ENCODE results near the gene TUFT1. TPM values are rescaled to one million over a fixed set of nuclear protein-coding genes. Genes with fewer than 3 reads are reported as not detected.

The TUFT1 gene
- polyA plus RNA-seq, 1 donor from 2014 or later, result 25.8 TPM

- no peaks in the 10 kb centered on the region for H3K79me2 ChIP-seq (replicated peaks; ENCODE audit: insufficient read depth, low read length)
- no peak overlapping the region for H3K27ac ChIP-seq (ENCODE audit: low read length)
- H3K27me3 ChIP-seq (ENCODE audit: insufficient read depth, low read depth, low read length), result no peaks in the 10 kb centered on the region
- no peak overlapping the region for H3K9ac ChIP-seq (ENCODE audit: low read length)
- no peak overlapping the region for H2AFZ ChIP-seq (ENCODE audit: low read depth, low read length)
- no peaks in the 10 kb centered on the region for H3K9me3 ChIP-seq (ENCODE audit: low read length)
- no peak overlapping the region for H3K4me3 ChIP-seq (ENCODE audit: low read length)
- no peaks in the 10 kb centered on the region for H3F3A ChIP-seq (ENCODE audit: insufficient read depth, low read length, poor library complexity, severe bottlenecking)
- H3K36me3 ChIP-seq (ENCODE audit: insufficient read depth, low read length), result no peaks in the 10 kb centered on the region
- H4K20me1 ChIP-seq (ENCODE audit: insufficient read depth), result no peaks in the 10 kb centered on the region
- H3K4me2 ChIP-seq (ENCODE audit: low read length), result no peak overlapping the region
- TF ChIP-seq POLR2AphosphoS5 (IDR thresholded peaks at IDR 0.05) (no peak), RAD21 (conservative IDR thresholded peaks at IDR 0.05) (no peak), CTCF (IDR thresholded peaks at IDR 0.05; ENCODE audit: poor library complexity, severe bottlenecking) (no peak)
- H3K9me2 ChIP-seq (ENCODE audit: insufficient read depth, low read length), result no peaks in the 10 kb centered on the region
Observed at GRCh38 chr1:151553659-151554058, 13.6 kb downstream of the TUFT1 start.

- no peak overlapping the region for H3K9ac ChIP-seq (ENCODE audit: low read length)
- no peaks in the 10 kb centered on the region for H3K36me3 ChIP-seq (ENCODE audit: insufficient read depth, low read length)
- no peak overlapping the region for H2AFZ ChIP-seq (ENCODE audit: low read depth, low read length)
- no peak for TF ChIP-seq MXI1 (conservative IDR thresholded peaks at IDR 0.05; ENCODE audit: poor library complexity, severe bottlenecking)
- no peak for TF ChIP-seq SMC3 (conservative IDR thresholded peaks at IDR 0.05; ENCODE audit: poor library complexity)
- TF ChIP-seq EP300 (conservative IDR thresholded peaks at IDR 0.05; ENCODE audit: poor library complexity, severe bottlenecking), result no peak
- TF ChIP-seq RAD21 (conservative IDR thresholded peaks at IDR 0.05), result no peak
- no peak for TF ChIP-seq EZH2 (IDR thresholded peaks at IDR 0.05; ENCODE audit: borderline replicate concordance, insufficient read depth, low read length, poor library complexity, severe bottlenecking)
- TF ChIP-seq TAF1 (IDR thresholded peaks at IDR 0.05; ENCODE audit: low read depth), result no peak
- no peak for TF ChIP-seq REST (IDR thresholded peaks at IDR 0.05; ENCODE audit: borderline replicate concordance)
- no peak for TF ChIP-seq CTCF (IDR thresholded peaks at IDR 0.05; ENCODE audit: poor library complexity, severe bottlenecking)
- TF ChIP-seq POLR2AphosphoS5 (IDR thresholded peaks at IDR 0.05), result no peak
- H3K4me2 ChIP-seq (ENCODE audit: low read length), result no peak overlapping the region
- H3K27ac ChIP-seq (ENCODE audit: low read length), result no peak overlapping the region
- no peaks in the 10 kb centered on the region for H3K9me3 ChIP-seq (ENCODE audit: low read length)
- no peak overlapping the region for H3K4me3 ChIP-seq (ENCODE audit: low read length)
- no peaks in the 10 kb centered on the region for H3F3A ChIP-seq (ENCODE audit: insufficient read depth, low read length, poor library complexity, severe bottlenecking)
- no peaks in the 10 kb centered on the region for H4K20me1 ChIP-seq (ENCODE audit: insufficient read depth)
- H3K9me2 ChIP-seq (ENCODE audit: insufficient read depth, low read length), result no peaks in the 10 kb centered on the region
- H3K79me2 ChIP-seq (replicated peaks; ENCODE audit: insufficient read depth, low read length), result no peaks in the 10 kb centered on the region
- no peaks in the 10 kb centered on the region for H3K27me3 ChIP-seq (ENCODE audit: insufficient read depth, low read depth, low read length)
Observed at GRCh38 chr1:151556052-151556451, 15.9 kb downstream of the TUFT1 start.
